H1 (cell line): ENCODE measurements around the gene PKMYT1. TPM values are rescaled to one million over a fixed set of nuclear protein-coding genes. Genes with fewer than 3 reads are reported as not detected.

Source experiments
- BCL11A ChIP-seq, 2 experiments: IDR thresholded peaks; one replicate each; pipeline ENCODE4 v1.6.1; 2011; ENCODE audit warnings: low read depth in 2 of 2, low read length in 2 of 2, mild to moderate bottlenecking in 2 of 2
- CEBPB ChIP-seq: IDR thresholded peaks from 2 replicates; pipeline ENCODE4 v1.6.1; 2012; ENCODE audit warnings: low read depth, low read length
- CREB1 ChIP-seq: IDR thresholded peaks from 2 replicates; pipeline ENCODE4 v1.6.1; 2012; ENCODE audit warnings: inconsistent platforms
- GTF2F1 ChIP-seq: IDR thresholded peaks from 2 replicates; pipeline ENCODE4 v1.6.1; 2012; ENCODE audit warnings: low read depth, low read length, improper control_type of control experiment, borderline replicate concordance
- HDAC2 ChIP-seq, 2 experiments: fragments of 300-600 bp in 1 of 2; sonication (generic) in 1 of 2; IDR thresholded peaks; 2 replicates each; pipeline ENCODE4 v1.6.1; 2011 to 2012; ENCODE audit warnings: low read depth in 2 of 2, low read length in 2 of 2, mild to moderate bottlenecking in 2 of 2, moderate library complexity in 2 of 2, borderline replicate concordance in 1 of 2, inconsistent platforms in 1 of 2
- JUN ChIP-seq: IDR thresholded peaks from 2 replicates; pipeline ENCODE4 v1.6.1; 2011; ENCODE audit warnings: low read depth, mild to moderate bottlenecking, improper control_type of control experiment, low read length
- RBBP5 ChIP-seq: IDR thresholded peaks from 2 replicates; pipeline ENCODE4 v1.7.1; 2012; ENCODE audit warnings: low read depth, mild to moderate bottlenecking, inconsistent platforms, low read length, moderate library complexity, borderline replicate concordance
- RNF2 ChIP-seq: fragments of 200-900, 300-1000 bp; sonication (generic); IDR thresholded peaks from 2 replicates; pipeline ENCODE4 v1.7.1; 2016; ENCODE audit warnings: borderline replicate concordance, low read depth, mild to moderate bottlenecking, antibody characterized with exemption, low read length; ENCODE audit not compliant: poor library complexity, severe bottlenecking; ENCODE audit errors: missing control alignments
- SAP30 ChIP-seq: fragments of 300-600 bp; sonication (generic); IDR thresholded peaks from 2 replicates; pipeline ENCODE4 v1.7.1; 2012; ENCODE audit warnings: low read length, moderate library complexity, mild to moderate bottlenecking, inconsistent platforms; ENCODE audit not compliant: insufficient read depth, insufficient replicate concordance
- TAF7 ChIP-seq: optimal IDR thresholded peaks from 2 replicates; pipeline ENCODE3; 2011; ENCODE audit warnings: low read depth, mild to moderate bottlenecking, inconsistent platforms, low read length, moderate library complexity, borderline replicate concordance
- polyA plus RNA-seq, 7 experiments: library from polyadenylated mRNA; depleted of rRNA in 3 of 7; stranded (reverse) in 5 of 7; unstranded in 2 of 7; fragments of >200 nt in 5 of 7; fragments of 200-250 nt in 2 of 7; gene quantifications; 1 replicate in 5 of 7; 2 replicates in 1 of 7; 4 replicates in 1 of 7; pipeline versions ENCODE4 v1.2.1 to v1.2.3, GENCODE V29; 2011 to 2013; ENCODE audit warnings: missing spikeins in 2 of 7, mixed read lengths in 2 of 7
- total RNA-seq: library from RNA; stranded (reverse); fragmentation: NEBNext Ultra II Directional; extraction: Animal tissue kit (Norgen Biotek cat#: 25700); gene quantifications from 2 replicates; pipeline ENCODE4 v1.2.1, GENCODE V29; 2021
- TF ChIP-seq, protein P1 (sequence below), 3 experiments: IDR thresholded peaks; 1 replicate in 2 of 3; 2 replicates in 1 of 3; pipeline versions ENCODE4 v1.5.1 to v1.6.1; 2011; ENCODE audit warnings: low read length in 3 of 3, mild to moderate bottlenecking in 3 of 3, inconsistent platforms in 2 of 3, low read depth in 1 of 3, moderate library complexity in 1 of 3; ENCODE audit not compliant: insufficient read depth in 1 of 3; ENCODE audit errors: control extremely low read depth in 1 of 3

PKMYT1 gene
- total and polyA plus RNA-seq, 2 of the 8 experiments (the other 6 are each of a cell fraction or from before 2014, with no cell fraction given) = 74.7 to 85.2 TPM

DNA sequence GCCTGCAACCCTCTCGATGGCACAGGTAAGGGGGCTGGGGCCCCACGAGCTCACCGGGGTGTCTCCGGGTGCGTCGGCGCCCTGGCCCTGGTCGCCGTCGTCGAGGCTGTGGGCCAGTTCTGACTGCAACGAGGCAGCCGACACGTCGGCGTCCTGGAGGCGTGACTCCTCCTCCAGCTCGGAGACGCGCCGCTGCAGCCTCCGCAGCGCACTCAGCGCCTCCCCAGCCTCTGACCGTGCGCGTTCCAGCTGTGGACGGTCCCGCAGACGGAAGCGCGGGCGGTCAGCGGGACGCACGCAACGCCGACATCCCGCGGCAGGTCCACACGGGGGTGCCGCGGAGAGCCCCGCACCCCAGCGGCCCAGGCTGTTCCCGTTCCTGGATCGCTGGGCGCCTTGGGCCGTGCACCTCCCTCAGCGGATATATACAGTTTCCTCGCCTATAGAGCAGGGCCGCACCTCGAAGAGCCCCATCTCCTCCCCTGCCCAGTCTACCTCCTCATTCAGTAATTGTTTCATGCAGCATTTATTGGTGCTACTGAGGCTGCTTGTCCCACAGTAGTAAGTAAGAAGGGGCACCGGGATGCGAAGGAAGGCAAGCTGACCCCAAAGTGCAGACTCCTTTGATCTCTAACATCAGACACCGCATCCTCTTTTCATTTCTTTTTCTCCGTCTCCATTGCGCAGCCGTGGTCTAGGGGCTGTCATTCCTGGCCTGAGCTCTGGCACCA, 49.4 kb upstream of the PKMYT1 start (continued):
- TF ChIP-seq RBBP5 = no peak
- no peak for TF ChIP-seq JUN
- TF ChIP-seq SAP30 = no peak
- no peak for TF ChIP-seq RNF2
- no peak for TF ChIP-seq CEBPB
- no peak for TF ChIP-seq TAF7
- no peak for TF ChIP-seq BCL11A (IDR thresholded peaks at IDR 0.05; ENCODE audit: low read depth in 2 of 2, low read length in 2 of 2)
- no peak for TF ChIP-seq GTF2F1
- TF ChIP-seq HDAC2 (IDR thresholded peaks at IDR 0.05; ENCODE audit: borderline replicate concordance in 1 of 2, low read depth in 2 of 2, low read length in 2 of 2) = no peak
- TF ChIP-seq, protein P1, sequence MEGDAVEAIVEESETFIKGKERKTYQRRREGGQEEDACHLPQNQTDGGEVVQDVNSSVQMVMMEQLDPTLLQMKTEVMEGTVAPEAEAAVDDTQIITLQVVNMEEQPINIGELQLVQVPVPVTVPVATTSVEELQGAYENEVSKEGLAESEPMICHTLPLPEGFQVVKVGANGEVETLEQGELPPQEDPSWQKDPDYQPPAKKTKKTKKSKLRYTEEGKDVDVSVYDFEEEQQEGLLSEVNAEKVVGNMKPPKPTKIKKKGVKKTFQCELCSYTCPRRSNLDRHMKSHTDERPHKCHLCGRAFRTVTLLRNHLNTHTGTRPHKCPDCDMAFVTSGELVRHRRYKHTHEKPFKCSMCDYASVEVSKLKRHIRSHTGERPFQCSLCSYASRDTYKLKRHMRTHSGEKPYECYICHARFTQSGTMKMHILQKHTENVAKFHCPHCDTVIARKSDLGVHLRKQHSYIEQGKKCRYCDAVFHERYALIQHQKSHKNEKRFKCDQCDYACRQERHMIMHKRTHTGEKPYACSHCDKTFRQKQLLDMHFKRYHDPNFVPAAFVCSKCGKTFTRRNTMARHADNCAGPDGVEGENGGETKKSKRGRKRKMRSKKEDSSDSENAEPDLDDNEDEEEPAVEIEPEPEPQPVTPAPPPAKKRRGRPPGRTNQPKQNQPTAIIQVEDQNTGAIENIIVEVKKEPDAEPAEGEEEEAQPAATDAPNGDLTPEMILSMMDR (IDR thresholded peaks at IDR 0.05; ENCODE audit: control extremely low read depth in 1 of 3, insufficient read depth in 1 of 3, low read depth in 1 of 3, low read length in 3 of 3) = no peak
- no peak for TF ChIP-seq CREB1
